Midbrain (tissue), 1 donor: ENCODE measurements around the gene SIRPA.
"Not testable (repeated sequence)": the region's sequence is repeated elsewhere in the genome, so short reads cannot be mapped to it uniquely, and the experiment has no call there.

ENCODE experiments used
- DNase-seq: peaks from one replicate; lab custom pipeline; 2025; lab: John Stamatoyannopoulos, UW

Gene SIRPA

DNA sequence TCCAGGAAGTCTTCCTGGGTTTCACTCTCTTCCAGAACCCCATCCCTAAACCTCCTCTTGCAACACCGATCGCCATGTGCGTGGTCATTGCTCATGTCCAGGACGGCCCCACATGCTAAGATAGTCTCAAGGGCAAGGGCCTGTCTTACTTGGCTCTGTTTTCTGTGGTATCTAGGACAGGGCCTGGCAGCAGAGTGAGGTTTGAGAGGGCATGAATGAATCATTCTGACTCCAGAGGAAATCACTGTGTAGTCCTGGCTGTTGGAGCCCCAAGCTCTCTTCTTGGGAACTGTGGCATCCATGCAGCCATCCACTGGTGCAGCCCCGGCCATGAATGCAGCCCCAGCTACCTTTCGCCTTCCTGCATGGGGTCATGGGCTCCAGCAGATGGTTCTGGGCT is 12.4 kb downstream of the SIRPA start:
- no peak for DNase-seq

- DNase-seq: no peak
Measured at GRCh38 chr20:1908191-1908590, 13.0 kb downstream of the SIRPA start.

GRCh38 chr20:1909097-1909496 is 13.9 kb downstream of the SIRPA start:
- no peak for DNase-seq

GRCh38 chr20:1911536-1911935 is 16.3 kb downstream of the SIRPA start:
- DNase-seq: no peak

GRCh38 chr20:1912053-1912452 is 16.8 kb downstream of the SIRPA start:
- no peak for DNase-seq

- no peak for DNase-seq
Measured at GRCh38 chr20:1912646-1913045, 17.4 kb downstream of the SIRPA start.

DNA sequence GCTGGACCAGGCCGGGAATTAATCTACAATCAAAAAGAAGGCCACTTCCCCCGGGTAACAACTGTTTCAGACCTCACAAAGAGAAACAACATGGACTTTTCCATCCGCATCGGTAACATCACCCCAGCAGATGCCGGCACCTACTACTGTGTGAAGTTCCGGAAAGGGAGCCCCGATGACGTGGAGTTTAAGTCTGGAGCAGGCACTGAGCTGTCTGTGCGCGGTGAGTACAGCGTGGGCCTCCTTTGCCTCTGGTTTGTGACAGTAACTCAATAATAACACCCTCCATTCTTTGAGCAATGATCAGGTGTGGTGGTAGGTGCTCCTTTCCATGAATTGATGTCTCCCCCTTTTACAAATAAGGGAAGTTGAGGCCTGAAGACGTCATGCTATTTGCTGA is 20.0 kb downstream of the SIRPA start:
- not testable (repeated sequence) for DNase-seq

- DNase-seq: no peak
Measured at GRCh38 chr20:1915725-1916124, 20.5 kb downstream of the SIRPA start.

- DNase-seq: no peak
Measured at GRCh38 chr20:1917786-1918185, 22.6 kb downstream of the SIRPA start.

- no peak for DNase-seq
Measured at GRCh38 chr20:1918491-1919165, 23.4 kb downstream of the SIRPA start.

DNA sequence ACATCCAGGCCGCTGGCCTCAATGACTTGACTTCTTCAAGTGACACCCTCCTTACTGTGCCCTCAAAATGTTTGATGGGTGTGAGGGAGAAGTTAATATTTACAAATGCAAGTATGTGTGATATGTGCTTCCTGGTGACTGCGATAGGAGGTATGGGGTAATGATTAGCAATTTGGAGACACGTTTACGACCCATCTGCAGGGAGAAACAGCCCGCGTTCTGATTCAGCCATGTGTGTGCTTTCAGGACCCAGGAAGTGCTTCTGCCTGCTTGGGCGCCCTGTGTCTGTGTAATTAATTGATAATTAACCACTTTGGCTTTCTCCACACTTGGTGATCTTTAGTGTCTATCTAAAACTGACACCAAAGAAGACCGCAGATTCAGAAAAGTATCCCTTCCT is 25.0 kb downstream of the SIRPA start:
- no peak for DNase-seq

GRCh38 chr20:1920826-1921225 is 25.6 kb downstream of the SIRPA start:
- DNase-seq: no peak

GRCh38 chr20:1921985-1922384 is 26.8 kb downstream of the SIRPA start:
- not testable (repeated sequence) for DNase-seq

GRCh38 chr20:1922786-1923185 is 27.6 kb downstream of the SIRPA start:
- no peak for DNase-seq

- DNase-seq: no peak
Measured at GRCh38 chr20:1924910-1925861, 30.0 kb downstream of the SIRPA start.

DNA sequence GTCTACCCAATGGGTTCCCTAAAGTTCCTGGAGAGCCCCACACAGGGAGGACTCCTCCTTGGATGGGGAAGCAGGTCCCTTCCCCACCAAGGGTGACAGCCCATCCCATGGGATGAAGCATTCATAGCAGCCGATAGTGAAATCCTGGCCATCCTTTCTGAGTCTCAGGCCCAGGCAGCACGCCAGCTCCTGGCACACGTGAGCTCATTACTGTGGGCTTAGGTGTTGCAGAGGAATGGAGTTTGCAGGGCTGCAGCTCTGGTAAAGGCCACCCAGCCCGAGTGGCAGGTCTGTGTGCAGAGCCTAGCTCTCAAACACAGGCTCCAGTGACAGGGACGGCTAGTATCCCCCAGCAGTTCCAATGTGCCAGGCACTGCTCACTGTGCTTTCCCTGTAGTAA is 31.0 kb downstream of the SIRPA start:
- no peak for DNase-seq

DNA sequence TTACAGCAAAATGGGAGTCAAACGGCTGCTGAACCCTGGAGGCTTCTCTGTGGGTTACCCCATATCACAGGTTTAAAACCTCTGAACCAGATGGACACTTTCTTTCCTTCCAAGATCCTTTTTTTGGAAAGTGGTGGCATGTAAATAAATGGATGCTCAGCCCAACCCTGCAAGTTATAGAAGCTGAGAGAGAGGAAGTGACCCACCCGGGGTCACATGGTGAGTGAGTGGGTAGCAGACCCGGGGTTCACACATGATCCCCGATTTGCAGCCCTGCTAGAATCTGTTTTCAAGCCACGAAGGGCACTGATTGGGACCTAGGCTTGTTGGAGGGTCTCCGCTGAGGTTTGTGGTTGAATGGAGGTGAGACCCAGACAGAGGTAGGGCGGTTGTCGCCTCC is 32.0 kb downstream of the SIRPA start:
- no peak for DNase-seq

DNA sequence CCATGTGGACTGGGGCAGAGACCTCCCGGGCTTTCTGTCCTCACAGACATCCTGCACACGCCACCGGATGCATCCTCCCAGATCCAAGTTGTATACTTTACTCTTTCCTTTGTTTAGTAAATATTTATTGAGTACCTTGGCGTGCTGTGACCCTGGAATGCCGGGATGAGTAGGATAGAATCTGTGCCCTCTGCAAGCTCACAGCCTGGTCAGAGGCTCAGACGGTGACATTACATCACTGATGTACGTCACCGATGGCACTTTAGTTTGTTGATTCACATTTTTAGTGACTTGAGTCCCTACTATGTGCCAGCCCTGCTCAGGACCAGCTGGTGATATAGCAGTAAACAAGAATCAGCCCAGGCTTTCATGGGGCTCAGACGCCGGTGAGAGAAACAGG is 32.9 kb downstream of the SIRPA start:
- no peak for DNase-seq

GRCh38 chr20:1928782-1929181 is 33.6 kb downstream of the SIRPA start:
- DNase-seq: no peak

DNA sequence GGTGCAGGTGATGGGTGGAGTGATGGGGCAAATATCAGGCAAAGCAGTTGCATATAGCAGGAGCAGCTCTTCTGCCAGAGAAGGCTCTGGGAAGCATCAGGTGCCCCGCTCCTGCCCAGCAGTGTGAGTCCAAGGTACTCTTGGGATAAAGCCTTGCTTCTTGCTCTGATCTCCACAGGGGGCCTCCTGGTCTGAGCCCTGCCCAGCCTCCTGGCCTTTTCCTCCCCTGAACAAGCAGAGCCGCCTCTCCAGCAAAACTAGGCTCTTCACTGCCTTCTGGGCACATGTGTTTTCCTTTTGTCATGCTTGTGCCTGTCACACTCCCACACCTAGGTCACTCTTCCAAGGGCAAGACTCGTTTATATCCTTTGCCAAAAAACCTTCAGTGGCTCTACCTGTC is 34.3 kb downstream of the SIRPA start:
- DNase-seq: no peak

GRCh38 chr20:1930165-1930564 is 35.0 kb downstream of the SIRPA start:
- no peak for DNase-seq

GRCh38 chr20:1931830-1932229 is 36.6 kb downstream of the SIRPA start:
- DNase-seq: no peak

GRCh38 chr20:1932971-1933370 is 37.8 kb downstream of the SIRPA start:
- DNase-seq: no peak
